Measurements from ENCODE around the gene PTP4A2.

PTP4A2 gene

GRCh38 chr1:31857863-31858262 lies 80.3 kb downstream of the PTP4A2 start:
- DNase-seq = no peak
